HG03108 (cell line): ENCODE results near the gene SYNGAP1.
A peak's percentile ranks its signal among the peaks of the same experiment; 100 is the strongest.
"Not testable (repeated sequence)": the region's sequence is repeated elsewhere in the genome, so short reads cannot be mapped to it uniquely, and the experiment has no call there.

Experiments
- ATAC-seq: cut with Tn5 transposase; IDR thresholded peaks from one replicate; pipeline ENCODE4 v1.9.1; 2021; ENCODE audit warnings: moderate library complexity; ENCODE audit not compliant: unreplicated experiment

SYNGAP1 gene

GRCh38 chr6:33419580-33420490 lies at the start of gene SYNGAP1:
TSS of gene SYNGAP1 (plus strand) at chr6:33420065. CDS start at chr6:33420265, 200 bp downstream.
- ATAC-seq: no peak

DNA sequence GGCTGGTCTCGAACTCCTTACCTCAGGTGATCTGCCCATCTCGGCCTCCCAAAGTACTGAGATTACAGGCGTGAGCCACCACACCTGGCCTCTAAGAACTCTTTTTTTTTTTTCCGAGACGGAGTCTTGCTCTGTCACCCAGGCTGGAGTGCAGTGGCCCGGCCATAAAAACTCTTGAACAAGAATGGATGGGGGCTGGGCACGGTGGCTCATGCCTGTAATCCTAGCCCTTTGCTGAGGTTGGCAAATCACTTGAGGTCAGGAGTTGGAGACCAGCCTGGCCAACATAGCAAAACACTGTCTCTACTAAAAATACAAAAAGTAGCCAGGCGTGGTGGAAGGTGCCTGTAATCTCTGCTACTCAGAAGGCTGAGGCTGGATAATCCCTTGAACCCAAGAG lies 48.0 kb upstream of the SYNGAP1 start:
- not testable (repeated sequence) for ATAC-seq

GRCh38 chr6:33372526-33373123 lies 47.2 kb upstream of the SYNGAP1 start:
- no peak for ATAC-seq

- ATAC-seq: no peak
Observed at GRCh38 chr6:33373960-33374910, 45.6 kb upstream of the SYNGAP1 start.

DNA sequence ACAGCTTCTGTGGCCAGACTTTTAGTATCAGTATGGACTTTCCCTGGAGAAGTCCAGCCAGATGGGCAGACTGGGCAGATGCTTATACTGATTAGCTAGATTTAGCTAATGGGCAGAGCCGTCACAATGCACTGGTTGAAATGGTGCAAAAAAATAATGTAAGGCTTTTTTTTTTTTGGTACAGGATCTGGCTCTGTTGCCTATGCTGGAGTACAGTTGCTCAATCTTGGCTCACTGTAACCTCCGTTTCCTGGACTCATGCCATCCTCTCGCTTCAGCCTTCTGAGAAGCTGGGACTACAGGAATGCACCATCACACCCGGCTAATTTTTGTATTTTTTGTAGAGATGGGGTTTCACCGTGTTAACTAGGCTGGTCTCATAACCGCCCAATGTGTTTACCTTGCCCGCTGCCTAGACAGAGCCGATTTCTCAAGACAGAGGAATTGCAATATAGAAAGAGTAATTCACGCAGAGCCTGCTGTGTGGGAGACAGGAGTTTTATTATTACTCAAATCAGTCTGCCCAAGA lies 44.7 kb upstream of the SYNGAP1 start:
- no peak for ATAC-seq

DNA sequence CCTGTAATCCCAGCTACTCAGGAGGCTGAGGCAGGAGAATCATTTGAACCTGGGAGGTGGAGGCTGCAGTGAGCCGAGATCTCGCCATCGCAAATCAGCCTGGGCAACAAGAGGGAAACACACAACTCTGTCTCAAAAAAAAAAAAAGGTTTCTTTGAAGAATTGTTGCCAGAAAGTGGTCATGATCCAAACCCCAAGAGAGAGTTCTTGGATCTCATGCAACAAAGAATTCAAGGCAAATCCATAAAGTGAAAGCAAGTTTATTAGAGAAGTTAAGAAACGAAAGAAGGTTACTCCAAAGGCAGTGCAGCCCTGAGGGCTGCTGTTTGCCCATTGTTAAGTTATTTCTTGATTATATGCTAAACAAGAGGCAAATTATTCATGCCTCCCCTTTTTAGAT lies 42.7 kb upstream of the SYNGAP1 start:
- ATAC-seq: no peak

DNA sequence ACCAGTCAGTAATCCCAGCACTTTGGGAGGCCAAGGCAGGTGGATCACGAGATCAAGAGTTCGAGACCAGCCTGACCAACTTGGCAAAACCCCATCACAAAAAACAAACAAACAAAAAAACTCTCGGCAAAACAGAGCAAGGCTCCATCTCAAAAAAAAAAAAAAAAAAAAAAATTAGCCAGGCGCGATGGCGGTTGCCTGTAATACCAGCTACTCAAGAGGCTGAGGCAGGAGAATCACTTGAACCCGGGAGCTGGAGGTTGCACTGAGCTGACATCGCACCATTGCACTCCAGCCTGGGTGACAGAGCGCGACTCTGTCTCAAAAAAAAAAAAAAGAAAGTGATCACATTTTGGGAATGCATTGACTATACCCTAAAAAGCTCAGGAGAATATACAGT lies 40.7 kb upstream of the SYNGAP1 start:
- ATAC-seq: not testable (repeated sequence)

GRCh38 chr6:33380272-33380981 lies 39.4 kb upstream of the SYNGAP1 start:
- no peak for ATAC-seq

DNA sequence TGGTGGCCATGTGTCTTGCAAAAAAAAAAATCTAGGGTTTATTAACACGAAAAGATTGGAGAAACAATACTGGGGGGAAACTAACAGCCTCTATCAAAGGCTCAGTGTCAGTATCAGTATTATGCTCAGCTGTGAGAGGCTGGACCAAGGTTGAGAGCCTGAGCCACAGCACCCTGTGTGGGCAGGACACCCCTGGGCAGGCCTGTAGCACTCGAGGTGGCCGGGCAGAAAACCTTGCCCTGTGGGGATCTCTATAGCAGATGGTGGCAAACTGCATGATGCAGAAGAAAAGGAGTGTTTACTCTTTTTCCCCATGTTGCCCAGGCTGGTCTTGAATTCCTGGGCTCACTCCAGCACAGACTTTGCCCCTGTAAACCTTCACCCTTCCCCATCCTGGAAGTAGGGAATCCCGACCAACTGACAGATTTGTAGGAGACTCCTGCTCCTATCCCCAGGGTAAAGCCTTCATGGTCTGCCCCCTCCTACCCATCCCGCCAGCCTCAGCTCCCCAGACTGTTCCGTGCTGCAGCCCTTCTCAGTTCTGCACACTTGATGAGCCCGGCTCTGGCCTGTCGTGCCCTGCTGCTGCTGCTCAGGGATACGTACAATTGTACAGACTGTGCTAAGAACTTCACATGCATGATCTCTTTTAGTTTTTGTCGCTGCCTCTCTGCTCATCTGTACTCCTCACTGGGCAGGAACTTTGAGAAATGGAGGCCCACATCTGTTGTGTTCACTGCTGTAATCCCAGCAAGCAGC lies 36.3 kb upstream of the SYNGAP1 start:
- ATAC-seq: no peak

DNA sequence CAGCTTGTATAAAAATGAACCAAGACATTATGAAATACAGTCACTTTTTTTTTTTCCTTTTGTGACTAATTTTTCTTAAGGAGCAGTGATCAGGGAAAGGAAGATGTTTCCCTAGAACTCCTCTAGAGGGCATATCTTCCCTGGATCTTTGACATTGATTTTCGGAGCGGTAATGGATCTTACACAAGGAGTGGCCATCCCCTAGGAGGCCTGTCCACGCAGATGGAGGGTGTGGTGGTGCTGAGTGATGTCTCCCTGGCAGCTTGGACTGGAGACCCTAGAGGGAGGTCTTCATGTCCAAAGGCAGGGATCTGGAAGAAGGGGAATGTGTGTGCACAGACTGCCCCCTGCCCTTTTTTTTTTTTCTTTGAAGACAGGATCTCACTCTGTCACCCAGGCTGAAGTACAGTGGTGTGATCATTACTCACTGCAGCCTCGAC lies 35.3 kb upstream of the SYNGAP1 start:
- ATAC-seq: no peak

GRCh38 chr6:33390173-33390572 lies 29.7 kb upstream of the SYNGAP1 start:
- no peak for ATAC-seq

DNA sequence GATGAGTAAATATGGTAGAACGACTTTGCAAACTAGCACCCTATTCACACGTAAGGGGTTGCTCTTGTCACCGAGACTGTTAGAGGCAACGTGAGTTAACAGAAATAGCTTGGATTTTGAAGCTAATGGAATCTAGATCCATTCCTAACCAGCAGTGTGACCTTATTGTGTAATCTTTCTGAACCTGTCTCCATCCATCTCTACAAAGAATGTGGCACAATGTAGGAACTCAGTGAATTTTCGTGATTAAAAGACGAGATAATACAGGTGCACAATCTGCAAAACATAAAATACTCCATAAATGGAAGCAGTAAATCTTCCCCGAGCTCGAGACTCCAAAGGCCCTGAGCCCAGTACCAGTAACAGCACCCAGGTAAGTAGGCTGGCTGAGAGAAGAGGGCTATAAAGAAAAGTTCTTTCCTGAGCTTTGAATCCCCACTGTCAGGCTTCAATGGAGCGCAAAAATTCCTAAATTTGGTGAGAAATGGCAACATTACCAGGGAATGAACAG lies 29.0 kb upstream of the SYNGAP1 start:
- no peak for ATAC-seq

DNA sequence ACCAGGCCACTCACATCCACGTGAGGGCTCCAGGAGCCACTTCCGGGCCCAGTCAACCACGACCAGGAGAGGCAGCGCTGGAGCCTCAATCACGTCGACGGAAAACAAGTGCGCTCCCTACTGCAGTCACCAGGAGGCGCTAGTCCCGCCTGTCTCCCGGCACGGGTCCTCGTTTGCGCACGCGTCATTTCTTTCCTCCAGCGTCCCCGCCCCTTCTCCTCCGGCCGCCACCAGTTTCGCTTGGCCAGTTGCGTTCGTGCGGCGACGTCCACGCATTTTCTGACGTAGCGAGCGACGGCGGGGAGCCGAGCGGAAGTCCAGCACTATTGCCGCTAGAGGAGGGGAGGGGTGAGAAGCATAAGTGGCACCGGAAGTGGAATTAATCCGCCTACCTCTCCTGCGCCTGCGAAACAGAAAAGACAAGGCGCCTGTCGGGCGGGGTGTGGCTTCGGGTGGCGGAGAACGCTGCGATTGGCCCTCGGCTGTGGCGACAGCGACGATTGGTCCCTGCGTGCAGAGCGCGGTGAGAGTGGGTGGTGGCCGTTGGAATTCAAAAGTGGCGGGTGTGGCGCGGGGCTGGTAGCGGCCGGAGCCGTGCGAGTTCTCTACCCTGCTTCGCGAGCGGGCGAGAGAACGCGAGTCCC lies 28.5 kb upstream of the SYNGAP1 start, which contains the start of gene KIFC1:
KIFC1 (plus strand) TSS at position 546 of the 644 bp plus-strand sequence. CDS start 163 bp downstream, outside the sequence.
- ATAC-seq: peak; percentile 89

DNA sequence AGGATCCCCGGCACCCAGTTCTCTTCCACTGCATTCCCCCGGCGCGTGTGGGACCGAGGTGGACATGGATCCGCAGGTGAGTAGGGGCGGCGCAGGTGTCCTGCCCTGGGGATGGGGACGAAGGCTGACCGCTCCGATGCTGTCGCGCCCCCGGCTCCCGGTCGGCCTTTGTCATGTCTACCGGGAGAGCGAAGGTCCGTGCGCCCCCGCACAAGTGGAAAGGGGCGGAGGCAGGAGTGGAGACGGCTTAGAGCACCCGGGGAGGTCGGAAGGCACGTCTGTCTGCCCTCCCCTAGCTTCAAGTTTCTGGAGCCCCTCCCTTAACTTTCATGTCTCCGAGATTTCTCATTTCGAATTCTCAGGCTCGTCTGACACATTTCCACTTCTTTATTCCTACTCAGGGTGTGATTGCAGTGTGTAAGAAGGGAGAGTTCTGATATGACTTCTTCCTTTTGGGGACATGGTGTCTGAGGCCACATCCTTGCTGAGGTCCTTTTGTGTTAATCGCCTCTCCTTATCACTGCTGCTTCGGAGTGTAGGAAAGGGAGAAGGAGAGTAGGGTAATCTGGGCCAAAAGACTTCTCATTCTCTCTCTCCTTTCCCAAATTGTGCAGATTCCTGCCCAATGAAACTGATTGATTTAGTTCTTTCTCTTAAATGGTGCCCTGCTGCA lies 27.8 kb upstream of the SYNGAP1 start:
- ATAC-seq: peak; percentile 3

DNA sequence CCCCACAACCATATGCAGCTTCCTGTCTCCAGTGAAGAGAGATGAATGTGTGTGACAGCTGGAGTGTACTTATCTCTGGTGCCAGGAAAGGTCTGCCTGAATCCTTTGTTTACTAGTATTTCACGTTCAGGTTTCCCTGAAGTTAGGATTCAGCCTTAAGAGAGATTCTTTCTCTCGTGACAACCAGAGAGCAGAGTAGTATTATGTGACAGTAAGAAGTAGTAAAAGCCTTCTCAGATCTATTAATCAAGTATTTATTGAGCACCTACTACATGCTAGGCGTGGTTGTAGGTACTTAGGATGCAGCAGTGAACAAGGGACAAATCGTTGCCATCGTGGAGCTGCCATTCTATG lies 27.3 kb upstream of the SYNGAP1 start:
- no peak for ATAC-seq

DNA sequence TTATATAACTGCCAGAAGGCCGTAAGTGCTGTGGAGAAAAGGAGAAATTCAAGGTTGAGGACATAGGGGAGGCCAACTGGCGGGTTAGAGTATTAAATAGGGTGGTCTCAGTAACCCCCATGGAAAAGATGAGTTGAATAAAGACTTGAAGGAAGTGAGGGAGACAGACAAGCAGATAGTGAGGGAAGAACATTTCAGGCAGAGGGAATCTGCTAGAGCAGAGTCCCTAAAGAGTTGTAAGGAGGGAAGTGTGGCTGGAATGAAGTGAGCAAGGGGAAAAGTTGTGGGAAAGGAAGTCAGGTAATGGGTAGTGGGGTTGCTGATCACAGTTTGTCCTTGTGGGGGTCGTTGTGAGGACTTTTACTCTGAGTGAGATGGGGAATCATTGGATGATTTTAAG lies 26.9 kb upstream of the SYNGAP1 start:
- ATAC-seq: no peak

DNA sequence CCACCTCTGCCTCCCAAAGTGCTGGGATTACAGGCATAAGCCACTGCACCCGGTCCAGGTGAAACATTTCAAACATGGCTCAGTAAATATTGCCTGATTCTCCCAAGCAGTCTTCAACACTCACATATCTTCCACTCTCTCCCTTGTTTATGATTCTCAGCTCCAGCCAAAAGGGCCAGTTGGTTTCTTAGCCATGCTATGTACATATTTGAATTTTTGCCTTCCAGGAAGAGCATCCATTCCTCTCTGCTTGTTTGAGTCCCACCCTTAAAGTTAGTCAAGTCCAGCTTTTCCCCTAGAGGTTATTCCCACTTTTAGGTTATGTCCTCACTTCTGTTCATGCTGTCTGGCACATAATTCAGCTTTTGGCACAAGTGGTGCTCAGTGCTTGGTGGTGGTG lies 22.3 kb upstream of the SYNGAP1 start:
- ATAC-seq: no peak

- not testable (repeated sequence) for ATAC-seq
Observed at GRCh38 chr6:33398601-33399000, 21.3 kb upstream of the SYNGAP1 start.
